HepG2 (cell line): ENCODE measurements around the gene TMOD3. TPM values are rescaled to one million over a fixed set of nuclear protein-coding genes. Genes with fewer than 3 reads are reported as not detected.
A peak's percentile ranks its signal among the peaks of the same experiment; 100 is the strongest.

ENCODE experiments used
- EEA1 ChIP-seq: sonication (generic); formaldehyde crosslinking; IDR thresholded peaks from 2 replicates; pipeline ENCODE4 v1.5.1; 2020; ENCODE audit warnings: mild to moderate bottlenecking, missing genetic modification reagents, borderline replicate concordance
- GFI1 ChIP-seq: sonication (generic); formaldehyde crosslinking; IDR thresholded peaks from 2 replicates; pipeline ENCODE4 v1.5.0; 2020; ENCODE audit warnings: missing genetic modification reagents, mild to moderate bottlenecking, borderline replicate concordance
- MED1 ChIP-seq: sonication (generic); formaldehyde crosslinking; IDR thresholded peaks from 2 replicates; pipeline ENCODE4 v1.4.0; 2020; ENCODE audit warnings: missing genetic modification reagents
- MYNN ChIP-seq: sonication (generic); formaldehyde crosslinking; IDR thresholded peaks from 2 replicates; pipeline ENCODE4 v1.4.0; 2020; ENCODE audit warnings: mild to moderate bottlenecking, low read depth, missing genetic modification reagents
- NFE2L1 ChIP-seq: sonication (generic); formaldehyde crosslinking; IDR thresholded peaks from 2 replicates; pipeline ENCODE4 v1.4.0; 2020; ENCODE audit warnings: missing genetic modification reagents, mild to moderate bottlenecking, borderline replicate concordance
- NFIB ChIP-seq: sonication (generic); formaldehyde crosslinking; IDR thresholded peaks from 2 replicates; pipeline ENCODE4 v1.9.0; 2021; ENCODE audit warnings: missing genetic modification reagents, mild to moderate bottlenecking, borderline replicate concordance
- NRL ChIP-seq: sonication (generic); formaldehyde crosslinking; IDR thresholded peaks from 2 replicates; pipeline ENCODE4 v1.5.0; 2020; ENCODE audit warnings: missing genetic modification reagents, mild to moderate bottlenecking, moderate library complexity, borderline replicate concordance
- RFX5 ChIP-seq: IDR thresholded peaks from 2 replicates; pipeline ENCODE4 v1.6.1; 2011; ENCODE audit warnings: low read depth, low read length, improper control_type of control experiment
- SKI ChIP-seq: fragments of 450-650 bp; IDR thresholded peaks from one replicate; pipeline ENCODE4 v1.6.1; 2018; ENCODE audit warnings: mild to moderate bottlenecking; ENCODE audit not compliant: partially characterized antibody
- SMAD9 ChIP-seq: sonication (generic); formaldehyde crosslinking; IDR thresholded peaks from 2 replicates; pipeline ENCODE4 v1.5.1; 2020; ENCODE audit warnings: mild to moderate bottlenecking, missing genetic modification reagents
- SP5 ChIP-seq: IDR thresholded peaks from 2 replicates; pipeline ENCODE4 v1.6.1; 2016; ENCODE audit warnings: low read depth, borderline replicate concordance
- TBX3 ChIP-seq: fragments of 450-650 bp; IDR thresholded peaks from 2 replicates; pipeline ENCODE4 v1.6.1; 2017; ENCODE audit warnings: antibody characterized with exemption, mild to moderate bottlenecking, inconsistent platforms, borderline replicate concordance
- ZNF264 ChIP-seq: sonication (generic); formaldehyde crosslinking; IDR thresholded peaks from 2 replicates; pipeline ENCODE4 v1.4.0; 2020; ENCODE audit warnings: missing genetic modification reagents
- polyA plus RNA-seq, 8 experiments: library from polyadenylated mRNA; depleted of rRNA in 3 of 8; stranded (reverse) in 7 of 8; unstranded in 1 of 8; fragments of >200 nt; fragmentation: Illumina TruSeq in 4 of 8; extraction: Trizol in 4 of 8; gene quantifications; 2 replicates each; pipeline versions ENCODE4 v1.2.1 to v1.2.3, GENCODE V29; 2011 to 2016; ENCODE audit warnings: low read depth in 4 of 8, missing spikeins in 1 of 8, mixed read lengths in 1 of 8; ENCODE audit not compliant: insufficient read depth in 1 of 8
- total RNA-seq, 5 experiments: library from RNA; depleted of rRNA; stranded (reverse); fragments of >200 nt; fragmentation: Illumina TruSeq; extraction: Trizol; gene quantifications; 2 replicates each; pipeline ENCODE4 v1.2.3, GENCODE V29; 2016; ENCODE audit warnings: low read depth in 1 of 5
- TF ChIP-seq, protein P1 (sequence below): sonication (generic); formaldehyde crosslinking; IDR thresholded peaks from 2 replicates; pipeline ENCODE4 v1.4.0; 2020; ENCODE audit warnings: mild to moderate bottlenecking, missing genetic modification reagents
- TF ChIP-seq, protein P2 (sequence below): sonication (generic); formaldehyde crosslinking; IDR thresholded peaks from 2 replicates; pipeline ENCODE4 v1.4.0; 2020; ENCODE audit warnings: missing genetic modification reagents
- TF ChIP-seq, protein P3 (sequence below): IDR thresholded peaks from 2 replicates; pipeline ENCODE4 v1.6.1; 2016; ENCODE audit warnings: low read depth, missing genetic modification reagents, missing compliant biosample characterization
- TF ChIP-seq, protein P4 (sequence below): fragments of 450-650 bp; IDR thresholded peaks from 2 replicates; pipeline ENCODE4 v1.6.1; 2016

The TMOD3 gene
- total and polyA plus RNA-seq, 2 of the 13 experiments (the other 11 are each of a cell fraction or from before 2014, with no cell fraction given): 5.1 to 23.2 TPM

DNA sequence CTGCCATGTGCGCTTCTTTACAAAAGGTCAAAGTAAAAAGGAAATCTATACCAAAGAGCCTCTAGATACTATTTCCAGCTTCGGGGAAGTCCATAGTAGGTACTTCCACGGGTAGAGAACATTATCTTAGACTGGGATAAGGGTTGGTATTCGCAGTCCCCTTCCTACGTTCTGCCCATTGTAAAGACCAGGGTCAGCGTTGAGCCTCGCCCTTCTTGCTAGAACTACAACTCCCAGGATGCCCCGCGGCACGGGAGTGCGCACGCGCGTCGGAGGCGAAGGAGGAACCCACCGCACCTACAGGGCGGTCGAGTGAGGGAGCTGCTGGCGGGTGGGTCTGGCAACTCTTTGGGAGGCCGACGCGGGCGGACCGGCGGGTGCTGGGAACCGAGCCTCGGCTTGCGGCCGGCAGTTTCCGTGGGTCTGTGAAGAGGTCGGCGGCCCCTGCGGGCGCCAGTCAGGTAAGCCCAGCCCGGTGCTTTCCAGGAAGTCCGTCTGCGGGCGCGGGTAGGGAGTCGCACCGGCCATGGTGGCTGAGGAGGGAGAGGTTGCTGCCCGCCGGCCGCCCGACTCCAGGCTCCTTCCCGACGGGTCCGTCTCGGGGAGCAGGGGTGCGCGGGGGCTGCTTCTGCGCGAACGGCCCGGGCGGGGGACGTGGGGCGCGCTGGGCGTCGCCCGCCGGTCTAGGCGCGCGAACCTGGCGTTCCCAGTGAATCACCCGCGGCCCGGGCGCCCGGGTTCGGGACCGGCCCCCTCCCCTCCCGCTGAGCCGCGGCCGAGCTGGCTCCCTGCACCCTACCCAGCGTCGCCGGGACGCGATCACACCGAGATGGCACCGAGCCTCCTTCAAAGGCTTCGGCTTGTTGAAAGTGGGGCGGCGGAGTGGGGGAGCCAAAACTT is at the start of gene TMOD3 (continued):
- TF ChIP-seq GFI1 (peak; percentile 60; the same call in 1 of the 2 replicates), SMAD9 (CRISPR knock-in tag) (no peak), MED1 (peak; percentile 29; the same call in 1 of the 2 replicates), SKI (no peak), TBX3 (no peak), RFX5 (no peak), ZNF264 (CRISPR knock-in tag) (no peak), EEA1 (CRISPR knock-in tag) (no peak; the same call in 1 of the 2 replicates), MYNN (CRISPR knock-in tag) (no peak), SP5 (CRISPR knock-in tag) (0 out of 2 replicates have a peak, but pooled peaks have one; percentile 12), NRL (CRISPR knock-in tag) (peak; percentile 42; the same call in 1 of the 2 replicates), NFE2L1 (CRISPR knock-in tag) (no peak), NFIB (CRISPR knock-in tag) (no peak)
- TF ChIP-seq, protein P1, sequence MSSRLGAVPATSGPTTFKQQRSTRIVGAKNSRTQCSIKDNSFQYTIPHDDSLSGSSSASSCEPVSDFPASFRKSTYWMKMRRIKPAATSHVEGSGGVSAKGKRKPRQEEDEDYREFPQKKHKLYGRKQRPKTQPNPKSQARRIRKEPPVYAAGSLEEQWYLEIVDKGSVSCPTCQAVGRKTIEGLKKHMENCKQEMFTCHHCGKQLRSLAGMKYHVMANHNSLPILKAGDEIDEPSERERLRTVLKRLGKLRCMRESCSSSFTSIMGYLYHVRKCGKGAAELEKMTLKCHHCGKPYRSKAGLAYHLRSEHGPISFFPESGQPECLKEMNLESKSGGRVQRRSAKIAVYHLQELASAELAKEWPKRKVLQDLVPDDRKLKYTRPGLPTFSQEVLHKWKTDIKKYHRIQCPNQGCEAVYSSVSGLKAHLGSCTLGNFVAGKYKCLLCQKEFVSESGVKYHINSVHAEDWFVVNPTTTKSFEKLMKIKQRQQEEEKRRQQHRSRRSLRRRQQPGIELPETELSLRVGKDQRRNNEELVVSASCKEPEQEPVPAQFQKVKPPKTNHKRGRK: no peak
- TF ChIP-seq, protein P2, sequence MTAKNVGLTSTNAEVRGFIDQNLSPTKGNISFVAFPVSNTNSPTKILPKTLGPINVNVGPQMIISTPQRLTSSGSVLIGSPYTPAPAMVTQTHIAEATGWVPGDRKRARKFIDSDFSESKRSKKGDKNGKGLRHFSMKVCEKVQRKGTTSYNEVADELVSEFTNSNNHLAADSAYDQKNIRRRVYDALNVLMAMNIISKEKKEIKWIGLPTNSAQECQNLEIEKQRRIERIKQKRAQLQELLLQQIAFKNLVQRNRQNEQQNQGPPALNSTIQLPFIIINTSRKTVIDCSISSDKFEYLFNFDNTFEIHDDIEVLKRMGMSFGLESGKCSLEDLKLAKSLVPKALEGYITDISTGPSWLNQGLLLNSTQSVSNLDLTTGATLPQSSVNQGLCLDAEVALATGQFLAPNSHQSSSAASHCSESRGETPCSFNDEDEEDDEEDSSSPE (CRISPR knock-in tag): peak; percentile 31
- TF ChIP-seq, protein P3, sequence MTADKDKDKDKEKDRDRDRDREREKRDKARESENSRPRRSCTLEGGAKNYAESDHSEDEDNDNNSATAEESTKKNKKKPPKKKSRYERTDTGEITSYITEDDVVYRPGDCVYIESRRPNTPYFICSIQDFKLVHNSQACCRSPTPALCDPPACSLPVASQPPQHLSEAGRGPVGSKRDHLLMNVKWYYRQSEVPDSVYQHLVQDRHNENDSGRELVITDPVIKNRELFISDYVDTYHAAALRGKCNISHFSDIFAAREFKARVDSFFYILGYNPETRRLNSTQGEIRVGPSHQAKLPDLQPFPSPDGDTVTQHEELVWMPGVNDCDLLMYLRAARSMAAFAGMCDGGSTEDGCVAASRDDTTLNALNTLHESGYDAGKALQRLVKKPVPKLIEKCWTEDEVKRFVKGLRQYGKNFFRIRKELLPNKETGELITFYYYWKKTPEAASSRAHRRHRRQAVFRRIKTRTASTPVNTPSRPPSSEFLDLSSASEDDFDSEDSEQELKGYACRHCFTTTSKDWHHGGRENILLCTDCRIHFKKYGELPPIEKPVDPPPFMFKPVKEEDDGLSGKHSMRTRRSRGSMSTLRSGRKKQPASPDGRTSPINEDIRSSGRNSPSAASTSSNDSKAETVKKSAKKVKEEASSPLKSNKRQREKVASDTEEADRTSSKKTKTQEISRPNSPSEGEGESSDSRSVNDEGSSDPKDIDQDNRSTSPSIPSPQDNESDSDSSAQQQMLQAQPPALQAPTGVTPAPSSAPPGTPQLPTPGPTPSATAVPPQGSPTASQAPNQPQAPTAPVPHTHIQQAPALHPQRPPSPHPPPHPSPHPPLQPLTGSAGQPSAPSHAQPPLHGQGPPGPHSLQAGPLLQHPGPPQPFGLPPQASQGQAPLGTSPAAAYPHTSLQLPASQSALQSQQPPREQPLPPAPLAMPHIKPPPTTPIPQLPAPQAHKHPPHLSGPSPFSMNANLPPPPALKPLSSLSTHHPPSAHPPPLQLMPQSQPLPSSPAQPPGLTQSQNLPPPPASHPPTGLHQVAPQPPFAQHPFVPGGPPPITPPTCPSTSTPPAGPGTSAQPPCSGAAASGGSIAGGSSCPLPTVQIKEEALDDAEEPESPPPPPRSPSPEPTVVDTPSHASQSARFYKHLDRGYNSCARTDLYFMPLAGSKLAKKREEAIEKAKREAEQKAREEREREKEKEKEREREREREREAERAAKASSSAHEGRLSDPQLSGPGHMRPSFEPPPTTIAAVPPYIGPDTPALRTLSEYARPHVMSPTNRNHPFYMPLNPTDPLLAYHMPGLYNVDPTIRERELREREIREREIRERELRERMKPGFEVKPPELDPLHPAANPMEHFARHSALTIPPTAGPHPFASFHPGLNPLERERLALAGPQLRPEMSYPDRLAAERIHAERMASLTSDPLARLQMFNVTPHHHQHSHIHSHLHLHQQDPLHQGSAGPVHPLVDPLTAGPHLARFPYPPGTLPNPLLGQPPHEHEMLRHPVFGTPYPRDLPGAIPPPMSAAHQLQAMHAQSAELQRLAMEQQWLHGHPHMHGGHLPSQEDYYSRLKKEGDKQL (CRISPR knock-in tag): no peak
- TF ChIP-seq, protein P4, sequence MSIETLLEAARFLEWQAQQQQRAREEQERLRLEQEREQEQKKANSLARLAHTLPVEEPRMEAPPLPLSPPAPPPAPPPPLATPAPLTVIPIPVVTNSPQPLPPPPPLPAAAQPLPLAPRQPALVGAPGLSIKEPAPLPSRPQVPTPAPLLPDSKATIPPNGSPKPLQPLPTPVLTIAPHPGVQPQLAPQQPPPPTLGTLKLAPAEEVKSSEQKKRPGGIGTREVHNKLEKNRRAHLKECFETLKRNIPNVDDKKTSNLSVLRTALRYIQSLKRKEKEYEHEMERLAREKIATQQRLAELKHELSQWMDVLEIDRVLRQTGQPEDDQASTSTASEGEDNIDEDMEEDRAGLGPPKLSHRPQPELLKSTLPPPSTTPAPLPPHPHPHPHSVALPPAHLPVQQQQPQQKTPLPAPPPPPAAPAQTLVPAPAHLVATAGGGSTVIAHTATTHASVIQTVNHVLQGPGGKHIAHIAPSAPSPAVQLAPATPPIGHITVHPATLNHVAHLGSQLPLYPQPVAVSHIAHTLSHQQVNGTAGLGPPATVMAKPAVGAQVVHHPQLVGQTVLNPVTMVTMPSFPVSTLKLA: no peak
